22Rv1 (cell line): Measurements from ENCODE around the gene RABGAP1L.

Experiments used
- CTCF ChIP-seq: fragments of 450-650 bp; IDR thresholded peaks from 2 replicates; pipeline ENCODE4 v1.5.1; 2017; ENCODE audit warnings: mild to moderate bottlenecking
- ZFX ChIP-seq: fragments of 450-650 bp; IDR thresholded peaks from 2 replicates; pipeline ENCODE4 v1.6.1; 2017; ENCODE audit warnings: antibody characterized with exemption, borderline replicate concordance

GRCh38 chr1:174795806-174796205, 636.5 kb downstream of the RABGAP1L start:
- TF ChIP-seq CTCF: no peak
- no peak for TF ChIP-seq ZFX
